Left renal pelvis (tissue), 4 donors: Measurements from ENCODE around the gene L1CAM. TPM values are rescaled to one million over a fixed set of nuclear protein-coding genes. Genes with fewer than 3 reads are reported as not detected.
"Not testable (repeated sequence)": the region's sequence is repeated elsewhere in the genome, so short reads cannot be mapped to it uniquely, and the experiment has no call there.

Experiments
- DNase-seq, 4 donors: peaks; one replicate each; pipeline ENCODE4 v3.0.0-alpha.2; 2013; ENCODE audit warnings: low read depth in 4 of 4, low spot score in 3 of 4
- polyA plus RNA-seq, 4 donors: library from polyadenylated mRNA; unstranded; fragments of 120-200 nt; gene quantifications; one replicate each; pipeline ENCODE4 v1.2.1, GENCODE V29; 2013; ENCODE audit not compliant: insufficient read length in 4 of 4

L1CAM gene
- polyA plus RNA-seq, 4 donors = 1.9 to 67.6 (median 44.6) TPM

DNA sequence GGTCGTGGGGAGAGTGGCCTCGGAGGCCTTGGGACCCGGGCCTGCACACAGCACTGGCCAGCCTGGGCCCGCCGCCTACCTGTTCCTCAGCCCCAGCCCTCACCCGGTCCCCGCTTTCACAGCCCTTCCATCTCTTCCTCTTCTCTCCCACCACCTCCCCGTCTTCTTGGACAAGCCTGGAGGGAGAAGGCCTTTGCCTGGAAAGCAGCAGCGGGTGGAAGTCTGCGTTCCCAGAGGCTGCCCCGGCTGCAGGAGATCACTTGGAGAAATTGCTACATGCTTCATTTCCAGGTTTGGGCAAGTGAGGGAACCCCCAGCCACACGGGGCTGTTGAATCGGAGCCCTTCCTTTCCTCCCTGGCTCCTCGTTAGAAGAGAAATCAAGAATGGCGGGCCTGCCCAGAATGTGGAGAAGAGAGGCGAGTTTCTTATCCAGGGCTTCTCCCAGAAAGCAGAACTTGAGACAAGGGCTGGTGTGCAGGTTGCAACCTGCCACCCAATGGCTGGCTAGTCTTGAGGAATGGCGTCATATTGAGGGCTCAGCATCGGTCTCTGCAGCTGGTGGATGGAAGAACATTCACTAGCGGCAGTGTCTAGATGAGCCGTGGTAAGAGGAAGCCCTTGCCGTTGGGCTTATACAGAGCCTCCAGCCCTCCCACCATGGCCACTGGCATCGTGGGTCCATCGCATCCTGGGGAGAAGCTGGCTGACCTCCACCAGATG is 54.4 kb downstream of the L1CAM start:
- no peak for DNase-seq

DNA sequence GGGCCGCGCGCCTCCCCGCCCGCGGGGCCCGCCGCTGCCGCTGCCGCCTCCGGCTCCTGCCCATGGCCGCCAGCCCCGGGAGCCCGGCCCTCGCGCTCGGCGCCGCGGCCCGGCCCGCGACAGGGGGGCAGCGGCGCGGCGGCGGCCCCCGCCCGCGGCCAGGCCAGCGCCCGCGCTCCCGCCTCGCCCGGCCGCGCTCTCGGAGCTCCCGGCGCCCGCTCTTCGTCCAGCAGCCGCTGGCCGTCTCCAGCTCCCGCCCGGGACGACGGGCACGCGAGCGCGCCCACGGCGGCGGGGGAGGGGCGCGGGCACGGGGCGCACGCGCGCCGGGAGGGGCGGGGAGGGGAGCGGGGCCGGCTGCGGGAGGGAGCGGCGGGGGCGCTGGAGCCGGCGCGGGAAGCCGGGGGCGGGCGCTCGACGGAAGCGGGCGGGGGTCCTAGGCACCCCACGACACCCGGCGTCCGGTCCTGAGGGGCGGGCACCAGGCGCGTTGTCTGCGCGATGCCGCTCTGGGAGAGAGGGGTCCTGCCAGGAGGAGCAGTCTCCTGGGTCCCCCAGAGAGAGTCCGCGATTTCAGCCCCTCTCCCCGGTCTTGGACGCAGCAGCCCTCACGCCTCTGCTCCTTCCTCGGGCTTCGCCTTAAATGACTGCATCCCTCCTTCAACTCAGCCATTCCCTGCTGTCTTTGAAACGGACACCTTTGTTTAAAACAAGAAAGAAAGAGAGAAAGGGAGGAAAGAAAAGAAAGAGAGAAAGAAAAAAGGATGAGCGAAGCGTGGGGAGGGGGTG is 55.1 kb downstream of the L1CAM start:
- DNase-seq = no peak

DNA sequence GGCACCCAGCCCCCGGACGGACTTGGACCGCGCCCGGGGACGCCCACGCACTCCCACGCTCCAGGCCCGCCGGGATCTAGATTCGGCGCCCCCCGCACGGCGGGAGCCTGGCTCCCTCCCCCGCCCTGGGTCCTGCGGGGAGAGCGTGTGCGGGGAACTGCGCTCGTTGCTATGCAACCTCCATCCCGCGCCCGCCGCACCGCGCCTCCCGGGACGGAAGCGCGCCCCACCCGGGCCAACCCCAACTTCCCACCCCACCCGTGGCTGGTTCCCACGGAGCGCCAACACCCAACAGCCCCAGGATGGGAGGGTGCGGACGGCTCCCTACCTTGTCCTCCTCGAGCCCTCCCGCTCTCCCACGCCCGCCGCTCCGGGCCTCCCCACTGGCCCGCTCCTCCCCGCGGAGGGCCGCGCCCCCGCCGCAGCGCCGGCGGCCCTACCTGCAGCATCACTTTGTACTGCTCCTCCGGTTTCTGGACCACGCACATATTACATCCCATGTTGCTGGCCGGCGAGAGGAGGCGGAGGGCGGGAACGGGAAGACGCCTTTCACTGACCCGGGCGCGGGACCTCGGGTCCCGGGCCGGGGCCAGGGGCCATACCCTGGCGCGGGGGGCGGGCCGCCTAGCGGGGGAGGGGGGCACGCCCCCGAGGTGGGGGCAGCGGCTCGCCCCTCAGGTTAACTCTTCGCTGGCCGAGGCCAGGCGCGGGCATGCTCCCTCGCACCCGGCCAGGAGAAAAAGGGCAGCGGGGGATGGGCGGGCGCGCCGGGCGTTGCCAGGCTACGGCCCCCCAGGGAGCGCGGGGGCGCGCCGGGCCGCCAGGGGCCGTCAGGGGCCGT is 56.0 kb downstream of the L1CAM start, which contains the start of gene PDZD4:
PDZD4 (minus strand) TSS at position 746 of the 841 bp plus-strand sequence; CDS start at position 500, 246 bp downstream.
- DNase-seq = no peak

DNA sequence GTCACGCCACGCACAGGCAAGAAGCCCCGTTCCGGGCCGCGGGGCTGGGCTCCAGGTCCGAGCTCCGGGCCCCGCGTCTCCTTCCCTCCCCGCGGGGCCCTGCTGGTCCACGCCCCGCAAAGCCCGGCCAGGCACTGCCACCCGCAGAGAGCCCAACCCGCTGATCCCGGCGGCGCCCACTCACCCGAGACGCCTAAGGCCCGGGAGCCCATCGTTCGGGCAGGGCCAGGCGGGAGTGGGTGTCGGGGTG is 56.5 kb downstream of the L1CAM start:
- no peak for DNase-seq

GRCh38 chrX:153828723-153829548 is 57.0 kb downstream of the L1CAM start:
- no peak for DNase-seq

DNA sequence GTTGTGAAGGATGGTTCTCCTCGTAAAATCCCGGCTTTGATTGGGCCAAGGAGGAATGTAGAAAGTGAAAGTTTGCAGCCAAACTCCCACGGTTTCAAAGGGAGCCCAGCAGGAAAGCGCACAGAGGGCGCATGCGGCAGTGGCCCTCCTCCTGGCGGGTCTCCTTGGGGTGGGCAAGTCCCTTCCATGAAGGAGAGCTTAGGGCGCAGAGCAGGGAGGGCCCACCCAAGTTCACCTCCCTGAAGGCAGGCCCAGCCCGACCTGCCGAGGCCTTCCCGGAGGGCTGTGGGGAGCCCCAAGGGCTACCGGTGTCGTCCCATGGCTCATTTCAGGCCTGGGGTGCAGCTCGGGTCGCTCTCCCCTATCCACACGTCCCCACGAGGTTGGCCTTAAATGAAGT is 57.7 kb downstream of the L1CAM start:
- DNase-seq = no peak

GRCh38 chrX:153827903-153828302 is 58.1 kb downstream of the L1CAM start:
- no peak for DNase-seq

- DNase-seq = no peak
Measured at GRCh38 chrX:153827016-153827415, 59.0 kb downstream of the L1CAM start.

- no peak for DNase-seq
Measured at GRCh38 chrX:153825042-153825441, 60.9 kb downstream of the L1CAM start.

- DNase-seq = no peak
Measured at GRCh38 chrX:153824348-153824747, 61.6 kb downstream of the L1CAM start.

DNA sequence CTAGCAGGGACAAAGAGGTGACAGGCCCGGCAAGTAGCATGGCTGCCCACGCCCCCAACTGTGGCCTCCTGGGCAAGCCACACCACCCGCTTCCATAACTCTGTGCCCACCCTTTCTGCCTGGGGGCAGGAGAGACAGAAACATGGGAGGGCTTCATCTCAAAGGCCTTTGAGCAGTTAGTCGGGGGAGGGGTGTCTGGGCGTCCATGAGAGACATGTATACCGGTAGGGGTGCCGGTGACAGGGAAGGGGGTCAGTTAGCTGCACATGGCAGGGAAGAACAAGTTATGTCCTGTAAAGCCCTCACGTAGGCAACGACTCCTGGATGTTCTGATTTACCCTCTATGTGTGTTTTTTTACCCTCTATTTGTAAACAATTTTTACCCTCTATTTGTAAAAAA is 64.9 kb downstream of the L1CAM start:
- no peak for DNase-seq

- DNase-seq = no peak
Measured at GRCh38 chrX:153820601-153821000, 65.4 kb downstream of the L1CAM start.

GRCh38 chrX:153819384-153820040 is 66.5 kb downstream of the L1CAM start:
- no peak for DNase-seq

GRCh38 chrX:153818571-153819383 is 67.2 kb downstream of the L1CAM start:
- no peak for DNase-seq

- not testable (repeated sequence) for DNase-seq
Measured at GRCh38 chrX:153818064-153818463, 67.9 kb downstream of the L1CAM start.

GRCh38 chrX:153816831-153817690 is 68.9 kb downstream of the L1CAM start:
- DNase-seq = no peak

DNA sequence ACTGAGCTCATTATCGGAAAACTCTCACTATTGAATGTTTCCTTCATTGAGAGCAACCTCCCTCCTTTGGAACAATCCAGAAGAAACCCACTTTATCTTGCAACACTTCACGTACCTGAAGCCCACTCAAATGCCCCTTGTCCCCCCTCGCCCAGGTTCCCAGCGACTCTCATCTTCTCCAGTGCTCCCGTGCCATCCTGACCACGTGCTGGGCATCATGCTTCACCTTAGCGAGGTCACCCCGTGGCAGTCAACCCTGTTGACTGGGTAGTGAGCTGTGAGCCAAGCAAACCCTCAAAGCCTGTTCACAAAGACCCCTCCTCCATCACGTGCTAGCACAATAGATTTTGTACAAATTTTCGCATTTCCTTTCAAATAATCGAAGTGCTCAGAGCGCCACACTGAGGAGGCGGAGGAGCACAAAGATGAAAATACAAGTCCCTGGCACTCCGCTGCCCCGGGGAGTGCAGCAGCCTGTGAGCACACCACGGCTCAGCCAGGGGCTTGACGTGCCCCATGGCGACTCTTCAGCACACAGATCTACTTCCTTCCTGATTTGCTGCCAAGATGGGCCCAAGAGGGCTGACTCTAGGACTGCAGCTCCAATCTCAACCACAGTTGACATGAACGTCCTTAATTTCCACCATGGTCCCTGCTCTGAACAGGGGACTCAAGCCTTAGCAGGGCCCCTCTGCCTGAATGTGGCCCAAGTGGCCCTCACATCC is 71.2 kb downstream of the L1CAM start:
- no peak for DNase-seq

DNA sequence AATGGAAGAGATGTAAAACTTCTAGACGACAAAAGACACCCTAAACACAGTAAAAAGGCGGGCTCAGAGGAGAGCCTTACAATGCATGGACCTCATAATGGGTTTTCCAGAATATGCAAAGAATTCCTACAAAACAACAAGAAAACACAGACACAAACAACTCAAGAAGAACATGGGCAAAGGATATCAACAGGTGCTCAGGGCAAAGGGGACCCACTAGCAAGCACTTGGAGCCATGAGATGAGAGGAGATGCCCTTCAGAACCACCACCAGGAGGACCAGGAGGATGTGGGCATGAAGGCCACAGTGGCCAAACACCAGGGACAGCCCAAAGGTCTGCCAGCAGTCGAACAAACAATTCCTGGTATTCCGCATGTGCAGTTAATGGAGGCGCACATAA is 72.8 kb downstream of the L1CAM start:
- no peak for DNase-seq
